Measurements from ENCODE around the gene TEX19.
A peak's percentile ranks its signal among the peaks of the same experiment; 100 is the strongest.

The TEX19 gene

DNA sequence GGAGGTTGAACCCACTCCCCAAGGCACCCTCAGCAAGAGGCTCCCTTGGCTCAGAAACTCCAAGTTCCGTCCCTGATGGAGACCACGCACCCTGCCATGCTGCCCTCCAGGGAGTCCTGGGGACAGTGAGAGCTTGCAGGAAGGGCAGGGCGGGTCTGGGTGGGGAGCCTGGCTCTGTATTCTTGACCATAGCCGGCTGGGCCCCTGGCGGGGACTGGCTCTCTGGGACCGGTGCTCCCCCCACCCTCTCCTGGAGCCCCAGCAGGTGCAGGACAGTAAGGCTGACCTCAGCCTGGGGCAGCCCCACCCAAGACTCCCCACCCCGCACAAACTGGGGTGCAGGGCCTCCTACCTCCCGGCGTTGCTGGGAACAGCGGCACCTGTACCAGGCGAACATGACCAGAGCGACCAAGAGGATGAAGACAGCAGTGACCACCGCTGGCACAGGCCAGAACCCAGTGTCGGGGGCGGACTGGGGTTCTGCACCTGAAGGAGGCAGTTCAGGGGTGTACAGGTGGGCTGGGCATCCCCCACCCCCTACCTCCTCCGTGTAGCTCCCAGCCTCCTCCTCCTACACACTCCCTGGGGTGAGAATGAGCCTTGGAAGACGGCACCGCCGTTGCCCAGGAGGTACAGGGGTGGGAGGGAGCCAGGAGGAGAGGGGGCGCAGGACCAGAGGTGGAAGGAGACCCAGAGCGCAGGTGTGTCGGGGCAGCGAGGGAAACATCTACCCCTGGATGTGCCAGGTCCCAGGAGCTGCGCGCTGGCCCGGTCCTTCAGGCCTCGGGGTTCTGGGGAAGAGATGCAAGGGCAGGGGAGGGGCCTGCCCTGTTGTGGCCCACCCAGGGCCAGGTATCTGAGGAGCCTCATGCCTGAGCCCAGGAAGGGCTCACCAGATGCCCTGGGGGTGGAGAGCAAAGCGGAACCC lies 36.3 kb upstream of the TEX19 start:
- no peak for DNase-seq

DNA sequence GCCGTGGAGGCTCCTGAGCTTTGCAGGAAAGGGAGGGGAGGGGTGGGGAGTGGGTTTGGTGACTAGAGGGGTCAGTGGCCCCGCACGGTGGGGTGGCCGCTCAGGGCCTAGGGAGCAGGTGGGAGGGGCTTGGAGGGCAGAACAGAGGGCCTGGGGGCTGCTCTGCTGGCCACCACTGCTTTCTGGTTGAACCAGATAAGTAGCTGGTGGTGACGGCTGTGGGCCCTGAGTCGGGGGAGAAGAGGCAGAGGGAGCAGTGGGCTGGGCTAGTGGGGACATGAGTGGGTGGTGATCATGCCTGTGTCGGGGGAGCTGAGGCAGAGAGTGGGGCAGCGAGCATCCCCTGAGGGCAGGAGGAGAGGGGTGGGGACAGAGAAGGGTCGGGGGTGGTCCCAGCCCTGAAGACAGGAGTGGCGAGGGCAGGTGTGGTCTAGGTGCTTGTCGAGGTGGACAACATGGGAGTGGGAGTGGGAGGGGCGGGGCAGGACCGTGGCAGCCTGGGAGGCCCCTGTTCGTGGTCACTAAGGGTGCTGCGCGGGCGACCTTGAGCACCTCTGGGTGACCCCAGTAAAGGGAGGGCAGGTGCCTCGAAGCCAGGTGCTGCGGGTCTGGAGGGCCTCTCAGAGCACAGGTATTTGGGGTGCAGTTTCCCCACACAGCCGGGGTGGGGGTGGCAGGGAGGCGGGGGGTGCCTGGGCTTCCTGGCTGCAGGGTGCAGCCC lies 35.4 kb upstream of the TEX19 start:
- no peak for DNase-seq

DNA sequence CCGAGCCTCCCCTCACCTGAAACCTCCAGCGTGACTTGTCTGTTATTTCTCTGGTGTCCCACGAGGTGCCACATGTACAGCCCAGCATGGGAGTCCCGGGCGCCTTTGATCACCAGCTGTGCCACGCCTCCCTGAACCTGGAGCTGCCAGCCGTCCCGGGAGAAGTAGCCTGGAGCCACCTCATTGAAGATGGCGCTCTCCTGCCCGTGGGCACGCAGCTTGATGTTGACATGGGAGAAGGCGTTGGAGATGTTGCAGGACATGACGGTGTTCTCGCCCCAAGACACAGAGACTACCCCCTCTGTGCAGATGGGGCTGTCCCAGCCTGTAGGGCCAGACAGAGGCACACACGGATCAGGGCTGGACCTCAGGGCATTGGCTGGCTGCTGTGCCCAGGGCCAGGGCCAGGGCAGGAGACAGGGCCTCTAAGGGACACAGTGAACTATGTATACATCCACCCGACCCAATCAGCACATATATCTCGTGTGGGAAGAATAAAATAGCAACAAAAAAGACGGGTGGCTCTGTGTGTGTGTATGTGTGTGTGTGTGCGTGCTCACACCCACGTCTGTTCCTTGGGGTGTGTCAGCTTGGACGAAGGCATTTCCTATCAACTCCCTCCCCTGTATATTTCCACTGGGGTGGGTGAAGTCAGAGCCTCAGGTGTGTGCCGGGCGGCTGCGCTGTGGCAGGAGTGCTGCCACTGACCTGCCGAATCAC lies 34.3 kb upstream of the TEX19 start:
- no peak for DNase-seq

GRCh38 chr17:82325286-82326180 lies 33.5 kb upstream of the TEX19 start:
- no peak for DNase-seq

- no peak for DNase-seq
Observed at GRCh38 chr17:82327289-82327688, 31.8 kb upstream of the TEX19 start.

- DNase-seq = no peak
Observed at GRCh38 chr17:82327757-82328140, 31.3 kb upstream of the TEX19 start.

- no peak for DNase-seq
Observed at GRCh38 chr17:82328141-82328993, 30.7 kb upstream of the TEX19 start.

DNA sequence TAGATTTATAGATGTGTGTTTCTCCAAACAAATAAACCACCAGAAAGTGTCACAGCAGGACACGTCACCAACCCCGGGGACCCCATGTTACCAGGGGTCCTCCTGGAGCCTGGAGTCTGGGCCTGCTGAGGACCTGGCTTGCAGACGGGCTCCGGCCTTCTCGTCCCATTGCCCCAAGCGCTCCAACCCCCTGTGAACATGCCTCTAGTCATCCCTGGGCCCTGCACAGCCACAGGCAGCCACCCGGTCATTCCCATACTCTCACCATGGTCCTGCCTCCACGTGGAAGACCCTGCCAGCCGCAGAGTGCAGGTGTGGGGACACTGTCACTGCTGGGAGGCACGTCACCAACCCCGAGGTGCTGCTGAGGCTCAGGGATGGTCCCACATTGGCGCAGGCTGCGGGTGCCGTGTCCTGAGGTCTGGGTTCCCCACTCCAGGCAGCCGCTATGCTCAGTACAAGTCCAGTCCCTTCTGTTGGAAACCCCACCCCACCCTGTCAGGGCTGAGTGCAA lies 30.0 kb upstream of the TEX19 start:
- no peak for DNase-seq

DNA sequence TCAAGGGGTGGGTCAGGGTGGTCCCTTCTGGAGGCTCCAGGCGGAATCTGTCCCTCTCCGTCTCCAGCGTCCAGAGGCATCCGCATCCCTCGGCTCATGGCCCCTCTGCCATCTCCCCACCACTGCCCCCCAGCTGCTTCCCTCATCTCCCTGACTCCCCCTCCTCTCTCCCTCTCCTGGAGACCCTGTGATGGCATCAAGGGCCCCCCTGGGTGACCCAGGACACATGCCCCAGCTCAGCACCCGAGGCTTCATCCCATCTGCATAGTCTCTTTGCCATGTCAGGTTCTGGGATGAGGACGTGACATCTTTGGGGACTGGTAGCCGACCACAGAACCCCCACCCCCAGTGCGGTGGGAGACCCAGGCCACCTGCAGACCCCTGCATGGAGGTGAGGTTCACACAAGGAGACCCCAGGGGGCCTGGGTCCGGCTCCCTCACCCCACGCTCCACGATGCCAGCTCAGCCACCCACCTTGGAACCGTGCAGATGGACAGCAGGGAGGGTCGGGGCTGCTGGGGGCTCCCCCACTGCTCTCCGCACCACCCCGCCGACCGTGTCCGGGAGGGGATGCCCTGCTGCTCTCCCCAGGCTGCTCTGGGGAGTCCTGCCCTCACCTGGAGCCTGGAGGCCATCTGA lies 29.2 kb upstream of the TEX19 start:
- DNase-seq = no peak

- DNase-seq = no peak
Observed at GRCh38 chr17:82330322-82331239, 28.5 kb upstream of the TEX19 start.

DNA sequence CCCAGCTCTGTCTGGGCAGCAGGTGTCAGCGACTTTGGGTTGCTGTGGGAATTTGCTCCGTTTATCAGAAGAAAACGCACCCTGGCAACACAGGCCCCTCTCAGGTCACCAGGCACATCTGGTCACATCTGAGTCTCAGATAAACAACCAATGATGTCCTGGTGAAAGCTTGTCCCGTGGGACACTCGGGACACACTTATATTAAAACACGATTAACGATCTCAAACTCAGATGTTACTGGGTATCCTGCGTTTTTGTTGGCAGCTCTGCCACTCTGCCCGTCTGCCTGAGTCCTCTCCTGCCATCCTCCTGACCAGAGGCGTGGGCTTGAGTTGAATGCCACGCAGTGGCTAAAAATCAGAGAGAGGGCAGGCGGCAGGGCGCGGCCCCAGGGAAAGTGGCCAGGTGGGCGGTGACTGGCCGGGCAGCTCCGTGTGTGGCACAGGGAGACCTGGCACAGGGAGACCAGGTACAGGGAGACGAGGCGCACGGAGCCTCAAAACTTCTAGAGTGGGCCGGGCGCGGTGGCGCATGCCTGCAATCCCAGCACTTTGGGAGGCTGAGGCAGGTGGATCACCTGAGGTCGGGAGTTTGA lies 27.6 kb upstream of the TEX19 start:
- DNase-seq = no peak

- DNase-seq = peak; percentile 48
Observed at GRCh38 chr17:82332669-82333278, 26.3 kb upstream of the TEX19 start.

GRCh38 chr17:82333279-82334171 lies 25.5 kb upstream of the TEX19 start, which contains the start of gene SECTM1:
TSS of gene SECTM1 (minus strand) at chr17:82333766. CDS start at chr17:82327240, 6,526 bp downstream.
- peak; percentile 72 for DNase-seq

GRCh38 chr17:82334204-82334621 lies 24.8 kb upstream of the TEX19 start:
- DNase-seq = no peak

DNA sequence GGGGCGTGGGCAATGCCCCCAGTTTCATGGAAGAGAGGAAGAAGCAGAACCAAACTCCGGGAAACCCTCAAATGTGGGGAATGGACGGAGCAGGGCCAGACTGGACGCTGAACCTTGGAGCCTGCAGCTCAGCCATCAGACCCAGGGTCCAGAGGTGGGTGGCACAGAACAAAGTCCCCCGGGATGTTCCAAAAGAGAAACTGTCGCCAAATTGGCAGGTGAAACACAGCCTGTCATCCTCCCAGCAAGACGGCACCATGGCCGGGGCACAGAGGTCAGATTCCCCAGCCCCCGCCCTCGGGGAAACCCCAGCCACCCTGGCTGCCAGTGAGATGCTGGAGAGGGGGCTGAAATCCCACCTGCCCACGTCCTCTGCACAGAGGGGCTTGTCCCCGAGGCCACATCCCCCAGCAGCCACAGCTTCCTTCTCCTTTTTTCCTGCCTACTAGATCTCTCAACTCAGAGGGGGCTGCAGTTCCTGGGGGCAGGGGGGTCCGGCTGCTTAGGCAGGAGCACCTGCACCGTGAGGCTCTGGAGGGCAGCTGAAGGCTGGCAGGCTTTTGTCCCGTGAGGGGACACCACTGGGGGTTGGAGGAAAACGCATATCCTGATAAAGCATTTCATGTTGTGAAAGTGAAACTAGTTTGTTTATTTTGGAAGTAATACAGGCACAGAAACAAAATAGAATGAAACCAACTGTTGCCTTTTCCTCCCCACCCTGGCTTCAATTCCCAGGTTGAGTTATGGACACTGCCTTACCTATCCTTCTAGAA lies 24.2 kb upstream of the TEX19 start:
- no peak for DNase-seq

DNA sequence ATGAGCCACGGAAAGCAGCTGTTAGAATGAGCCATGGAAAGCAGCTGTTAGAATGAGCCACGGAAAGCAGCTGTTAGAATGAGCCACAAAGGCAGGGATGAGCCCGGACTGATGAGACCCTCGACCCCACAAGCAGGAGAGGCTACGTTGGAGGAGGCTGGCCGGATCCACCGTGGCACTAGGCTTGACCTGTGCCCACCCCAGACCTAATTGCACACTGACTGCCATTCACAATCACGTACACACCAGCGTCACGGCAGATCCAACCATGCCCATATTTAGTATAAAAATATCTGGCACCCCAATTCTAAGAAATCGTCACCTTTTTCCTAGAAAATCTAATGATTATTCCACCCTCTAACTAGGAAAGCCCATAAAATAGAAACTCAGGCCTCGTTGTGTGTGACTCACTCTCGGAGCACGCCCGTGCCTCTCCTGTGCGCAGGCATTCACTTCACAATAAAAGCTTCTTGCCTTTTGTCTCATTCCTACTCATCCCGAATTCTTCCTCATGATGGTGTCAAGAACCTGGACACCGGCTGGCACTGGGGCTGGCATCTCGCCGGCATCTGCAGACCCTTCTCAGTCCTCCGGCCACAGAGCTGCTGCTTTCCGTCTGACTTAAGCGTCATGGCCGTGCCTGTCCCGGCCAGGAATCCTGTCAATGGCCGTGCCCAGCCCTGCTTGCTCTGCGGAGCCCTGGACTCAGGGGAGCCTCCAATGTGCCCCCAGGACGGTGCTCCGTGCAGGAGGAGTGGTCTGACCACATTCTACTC lies 20.0 kb upstream of the TEX19 start:
- DNase-seq = peak; percentile 62
